H9 (cell line): Measurements from ENCODE around the gene GPR108. TPM values are rescaled to one million over a fixed set of nuclear protein-coding genes. Genes with fewer than 3 reads are reported as not detected.

ENCODE experiments used
- DNase-seq: peaks from one replicate; pipeline ENCODE4 v3.0.0-alpha.2; 2017
- H2AFZ ChIP-seq: one replicate; pipeline ENCODE4 v1.6.1; 2013; ENCODE audit warnings: mild to moderate bottlenecking, low read length, control low read depth, moderate library complexity
- H2AK5ac ChIP-seq: 2 replicates; pipeline ENCODE4 v1.6.1; 2013; ENCODE audit warnings: low read length, control low read depth, mixed read lengths; ENCODE audit not compliant: insufficient read length
- H2BK120ac ChIP-seq: one replicate; pipeline ENCODE4 v1.6.1; 2013; ENCODE audit warnings: low read depth, mild to moderate bottlenecking, low read length, control low read depth, inconsistent platforms; ENCODE audit not compliant: poor library complexity, severe bottlenecking
- H2BK12ac ChIP-seq: 2 replicates; pipeline ENCODE4 v1.6.1; 2013; ENCODE audit warnings: low read length, control low read depth, mixed read lengths, low read depth; ENCODE audit not compliant: insufficient read length
- H2BK15ac ChIP-seq: 2 replicates; pipeline ENCODE4 v1.6.1; 2013; ENCODE audit warnings: low read depth, low read length, control low read depth
- H2BK20ac ChIP-seq: one replicate; pipeline ENCODE4 v1.6.1; 2013; ENCODE audit warnings: low read depth, mild to moderate bottlenecking, low read length, control low read depth, inconsistent platforms; ENCODE audit not compliant: poor library complexity, severe bottlenecking
- H2BK5ac ChIP-seq: 2 replicates; pipeline ENCODE4 v1.6.1; 2013; ENCODE audit warnings: low read length, control low read depth, mixed read lengths; ENCODE audit not compliant: insufficient read length
- H3K14ac ChIP-seq: 2 replicates; pipeline ENCODE4 v1.6.1; 2013; ENCODE audit warnings: low read length, control low read depth; ENCODE audit not compliant: insufficient read depth
- H3K18ac ChIP-seq: 2 replicates; pipeline ENCODE4 v1.6.1; 2013; ENCODE audit warnings: low read depth, mild to moderate bottlenecking, mixed read lengths, low read length, control low read depth; ENCODE audit not compliant: insufficient read length
- H3K23ac ChIP-seq: 2 replicates; pipeline ENCODE4 v1.6.1; 2013; ENCODE audit warnings: low read length, control low read depth, mixed read lengths, low read depth; ENCODE audit not compliant: insufficient read length
- H3K23me2 ChIP-seq: 2 replicates; pipeline ENCODE4 v1.6.1; 2013; ENCODE audit warnings: low read depth, mild to moderate bottlenecking, mixed read lengths, low read length, control low read depth; ENCODE audit not compliant: insufficient read length, poor library complexity, severe bottlenecking
- H3K27ac ChIP-seq: 2 replicates; pipeline ENCODE4 v1.5.1; 2013; ENCODE audit warnings: low read length, control low read depth, mixed read lengths, low read depth; ENCODE audit not compliant: insufficient read length
- H3K27me3 ChIP-seq: 2 replicates; pipeline ENCODE4 v1.6.1; 2013; ENCODE audit warnings: low read length, control low read depth, inconsistent platforms; ENCODE audit not compliant: insufficient read depth
- H3K4ac ChIP-seq: 2 replicates; pipeline ENCODE4 v1.6.1; 2013; ENCODE audit warnings: low read depth, mild to moderate bottlenecking, control low read depth, inconsistent platforms, low read length, moderate library complexity
- H3K4me1 ChIP-seq: 2 replicates; pipeline ENCODE4 v1.6.1; 2013; ENCODE audit warnings: low read length, control low read depth, inconsistent platforms; ENCODE audit not compliant: insufficient read depth
- H3K4me2 ChIP-seq: 2 replicates; pipeline ENCODE4 v1.6.1; 2013; ENCODE audit warnings: low read length, control low read depth, mixed read lengths; ENCODE audit not compliant: insufficient read length, insufficient read depth
- H3K56ac ChIP-seq: 2 replicates; pipeline ENCODE4 v1.6.1; 2013; ENCODE audit warnings: low read depth, mild to moderate bottlenecking, mixed read lengths, low read length, control low read depth; ENCODE audit not compliant: insufficient read length
- H3K79me1 ChIP-seq: 2 replicates; pipeline ENCODE4 v1.6.1; 2013; ENCODE audit warnings: low read depth, mild to moderate bottlenecking, moderate library complexity, low read length, control low read depth, inconsistent platforms; ENCODE audit not compliant: insufficient read depth, poor library complexity, severe bottlenecking
- H3K79me2 ChIP-seq: 2 replicates; pipeline ENCODE4 v1.6.1; 2013; ENCODE audit warnings: low read length, control low read depth, inconsistent platforms; ENCODE audit not compliant: insufficient read depth
- H3K9ac ChIP-seq: 2 replicates; pipeline ENCODE4 v1.6.1; 2013; ENCODE audit warnings: low read length, control low read depth, mixed read lengths; ENCODE audit not compliant: insufficient read length; ENCODE audit errors: extremely low read depth
- H3K9me3 ChIP-seq: one replicate; pipeline ENCODE4 v1.6.1; 2013; ENCODE audit warnings: low read depth, low read length, inconsistent platforms; ENCODE audit not compliant: control insufficient read depth
- H3T11ph ChIP-seq: one replicate; pipeline ENCODE4 v1.6.1; 2013; ENCODE audit warnings: mild to moderate bottlenecking, low read length, control low read depth, inconsistent platforms
- H4K20me1 ChIP-seq: one replicate; pipeline ENCODE4 v1.6.1; 2013; ENCODE audit not compliant: control insufficient read depth, insufficient read length, insufficient read depth
- H4K5ac ChIP-seq: 2 replicates; pipeline ENCODE4 v1.6.1; 2013; ENCODE audit warnings: low read depth, mild to moderate bottlenecking, mixed read lengths, low read length, control low read depth; ENCODE audit not compliant: insufficient read length
- H4K8ac ChIP-seq: replicated peaks from 2 replicates; pipeline ENCODE4 v1.6.1; 2013; ENCODE audit warnings: low read length, control low read depth, mixed read lengths, low read depth; ENCODE audit not compliant: insufficient read length
- H4K91ac ChIP-seq: 2 replicates; pipeline ENCODE4 v1.6.1; 2013; ENCODE audit warnings: low read depth, mild to moderate bottlenecking, moderate library complexity, mixed read lengths, low read length, control low read depth; ENCODE audit not compliant: insufficient read length
- H3K27ac Mint-ChIP-seq, 3 experiments: 2 replicates in 2 of 3; 3 replicates in 1 of 3; pipeline ENCODE4 v1.8.0; 2020 to 2021; ENCODE audit warnings: mixed read lengths in 3 of 3, mild to moderate bottlenecking in 1 of 3, moderate library complexity in 1 of 3
- H3K27me3 Mint-ChIP-seq: 2 replicates; pipeline ENCODE4 v1.8.0; 2021; ENCODE audit warnings: low read depth, mild to moderate bottlenecking, moderate library complexity, mixed read lengths
- H3K36me3 Mint-ChIP-seq, 3 experiments: 2 replicates in 2 of 3; 3 replicates in 1 of 3; pipeline ENCODE4 v1.8.0; 2020 to 2021; ENCODE audit warnings: low read depth in 3 of 3, mixed read lengths in 3 of 3; ENCODE audit not compliant: insufficient read depth in 1 of 3
- H3K4me1 Mint-ChIP-seq, 2 experiments: 2 replicates each; pipeline ENCODE4 v1.8.0; 2020; ENCODE audit warnings: mixed read lengths in 2 of 2
- H3K4me3 Mint-ChIP-seq, 2 experiments: 2 replicates in 1 of 2; 3 replicates in 1 of 2; pipeline ENCODE4 v1.8.0; 2020 to 2021; ENCODE audit warnings: mild to moderate bottlenecking in 2 of 2, mixed read lengths in 2 of 2, moderate library complexity in 1 of 2
- H3K9me3 Mint-ChIP-seq, 2 experiments: 2 replicates in 1 of 2; 3 replicates in 1 of 2; pipeline ENCODE4 v1.8.0; 2020; ENCODE audit warnings: mild to moderate bottlenecking in 2 of 2, mixed read lengths in 2 of 2, moderate library complexity in 1 of 2
- WGBS: extraction: QIAGEN DNeasy Blood & Tissue Kit; methylation state at CpG from one replicate; pipeline ENCODE4 v1.1.7; 2013; ENCODE audit warnings: missing lambda C conversion rate, low lambda C conversion rate, mixed read lengths; ENCODE audit not compliant: insufficient read length; ENCODE audit errors: extremely low coverage; 5-methylcytosine and 5-hydroxymethylcytosine counted together
- total RNA-seq: library from RNA; stranded (reverse); gene quantifications from 2 replicates; pipeline ENCODE4 v1.2.1, GENCODE V29; 2021
- TF ChIP-seq, protein P1 (sequence below): fragments of 200-600 bp; sonication (generic); conservative IDR thresholded peaks from 3 replicates; pipeline ENCODE4 v1.8.0; 2021; ENCODE audit warnings: antibody characterized with exemption, mild to moderate bottlenecking

The GPR108 gene
- total RNA-seq, 1 experiment from 2014 or later, result 38.2 TPM

DNA sequence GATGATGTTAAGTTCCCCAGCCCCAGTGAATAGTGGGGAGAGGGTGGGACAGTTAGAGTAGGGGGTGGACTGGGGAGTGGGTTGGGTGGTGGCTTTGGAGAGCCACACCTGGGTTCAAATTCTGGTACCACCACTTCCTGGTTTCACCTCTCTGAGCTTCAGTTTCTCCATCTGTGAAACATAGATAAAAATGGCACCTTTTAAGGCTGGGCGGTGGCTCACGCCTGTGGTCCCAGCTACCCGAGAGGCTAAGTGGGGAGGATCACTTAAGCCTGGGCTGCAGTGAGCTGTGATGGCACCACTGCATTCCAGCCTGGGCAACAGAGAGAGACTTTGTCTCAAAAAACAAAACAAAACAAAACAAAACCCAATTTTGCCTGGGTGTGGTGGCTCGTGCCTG lies 41.0 kb upstream of the GPR108 start:
- no peaks in the 10 kb centered on the region for H3K79me1 ChIP-seq
- no peaks in the 10 kb centered on the region for H3K36me3 Mint-ChIP-seq
- H3K79me2 ChIP-seq, result no peaks in the 10 kb centered on the region
- WGBS, result no CpG with 5 or more reads among the region's 4 CpGs
- no peak overlapping the region for H3K4me2 ChIP-seq
- H4K20me1 ChIP-seq, result no peaks in the 10 kb centered on the region
- no peak overlapping the region for H3K18ac ChIP-seq
- no peak overlapping the region for H2AK5ac ChIP-seq
- H2BK20ac ChIP-seq, result no peak overlapping the region
- no peak overlapping the region for H3K4me3 Mint-ChIP-seq
- H2BK120ac ChIP-seq, result no peak overlapping the region
- H2BK12ac ChIP-seq, result no peak overlapping the region
- H3K14ac ChIP-seq, result no peak overlapping the region
- H4K5ac ChIP-seq, result no peak overlapping the region
- no peak overlapping the region for H3T11ph ChIP-seq
- peaks cover 3 to 44% of the 10 kb centered on the region in 2 experiments; a peak in 4 of 5 replicates for H3K9me3 Mint-ChIP-seq
- H3K27me3 Mint-ChIP-seq, result peaks cover 6% of the 10 kb centered on the region
- H3K4me1 ChIP-seq, result no peaks in the 10 kb centered on the region
- TF ChIP-seq, protein P1, sequence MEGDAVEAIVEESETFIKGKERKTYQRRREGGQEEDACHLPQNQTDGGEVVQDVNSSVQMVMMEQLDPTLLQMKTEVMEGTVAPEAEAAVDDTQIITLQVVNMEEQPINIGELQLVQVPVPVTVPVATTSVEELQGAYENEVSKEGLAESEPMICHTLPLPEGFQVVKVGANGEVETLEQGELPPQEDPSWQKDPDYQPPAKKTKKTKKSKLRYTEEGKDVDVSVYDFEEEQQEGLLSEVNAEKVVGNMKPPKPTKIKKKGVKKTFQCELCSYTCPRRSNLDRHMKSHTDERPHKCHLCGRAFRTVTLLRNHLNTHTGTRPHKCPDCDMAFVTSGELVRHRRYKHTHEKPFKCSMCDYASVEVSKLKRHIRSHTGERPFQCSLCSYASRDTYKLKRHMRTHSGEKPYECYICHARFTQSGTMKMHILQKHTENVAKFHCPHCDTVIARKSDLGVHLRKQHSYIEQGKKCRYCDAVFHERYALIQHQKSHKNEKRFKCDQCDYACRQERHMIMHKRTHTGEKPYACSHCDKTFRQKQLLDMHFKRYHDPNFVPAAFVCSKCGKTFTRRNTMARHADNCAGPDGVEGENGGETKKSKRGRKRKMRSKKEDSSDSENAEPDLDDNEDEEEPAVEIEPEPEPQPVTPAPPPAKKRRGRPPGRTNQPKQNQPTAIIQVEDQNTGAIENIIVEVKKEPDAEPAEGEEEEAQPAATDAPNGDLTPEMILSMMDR, result no peak
- no peak overlapping the region for H4K91ac ChIP-seq
- H3K27ac ChIP-seq, result no peak overlapping the region
- no peaks in the 10 kb centered on the region for H3K23me2 ChIP-seq
- no peaks in the 10 kb centered on the region for H3K9me3 ChIP-seq
- H2AFZ ChIP-seq, result no peak overlapping the region
- no peak for DNase-seq
- no peak overlapping the region for H3K9ac ChIP-seq
- peaks cover 3 to 4% of the 10 kb centered on the region in 2 experiments; a peak in 2 of 4 replicates for H3K4me1 Mint-ChIP-seq
- H3K4ac ChIP-seq, result no peak overlapping the region
- no peak overlapping the region for H2BK15ac ChIP-seq
- H2BK5ac ChIP-seq, result no peak overlapping the region
- no peak overlapping the region for H3K23ac ChIP-seq
- no peak overlapping the region for H3K56ac ChIP-seq
- no peak overlapping the region for H3K27ac Mint-ChIP-seq
- H4K8ac ChIP-seq, result no peak overlapping the region
- H3K27me3 ChIP-seq, result no peaks in the 10 kb centered on the region
